NCI-H1048 (cell line): ENCODE results near the gene LDHAL6B.

Experiments used
- DNase-seq: peaks from one replicate; lab custom pipeline; 2025; lab: John Stamatoyannopoulos, UW

The LDHAL6B gene

GRCh38 chr15:59177317-59177660, 29.4 kb upstream of the LDHAL6B start:
- no peak for DNase-seq

- DNase-seq = no peak
Measured at GRCh38 chr15:59178151-59178695, 28.4 kb upstream of the LDHAL6B start.

GRCh38 chr15:59179717-59180116, 26.9 kb upstream of the LDHAL6B start:
- DNase-seq = no peak

GRCh38 chr15:59180945-59181600, 25.6 kb upstream of the LDHAL6B start:
- no peak for DNase-seq

GRCh38 chr15:59185725-59186124, 20.9 kb upstream of the LDHAL6B start:
- no peak for DNase-seq

- DNase-seq = no peak
Measured at GRCh38 chr15:59186501-59186900, 20.1 kb upstream of the LDHAL6B start.

GRCh38 chr15:59189241-59189640, 17.4 kb upstream of the LDHAL6B start:
- DNase-seq = no peak

- DNase-seq = no peak
Measured at GRCh38 chr15:59190291-59190690, 16.4 kb upstream of the LDHAL6B start.

- no peak for DNase-seq
Measured at GRCh38 chr15:59191855-59192237, 14.8 kb upstream of the LDHAL6B start.

- DNase-seq = no peak
Measured at GRCh38 chr15:59194639-59195325, 11.9 kb upstream of the LDHAL6B start.

- no peak for DNase-seq
Measured at GRCh38 chr15:59196416-59196815, 10.2 kb upstream of the LDHAL6B start.

GRCh38 chr15:59197454-59197853, 9.2 kb upstream of the LDHAL6B start:
- no peak for DNase-seq

- no peak for DNase-seq
Measured at GRCh38 chr15:59199626-59200465, 6.8 kb upstream of the LDHAL6B start.

- DNase-seq = no peak
Measured at GRCh38 chr15:59200560-59200959, 6.1 kb upstream of the LDHAL6B start.

- DNase-seq = no peak
Measured at GRCh38 chr15:59203008-59203407, 3.6 kb upstream of the LDHAL6B start.

GRCh38 chr15:59203657-59204056, 3.0 kb upstream of the LDHAL6B start:
- no peak for DNase-seq

GRCh38 chr15:59205839-59206622, 612 bp upstream of the LDHAL6B start:
- no peak for DNase-seq

GRCh38 chr15:59208613-59209249, 2.1 kb downstream of the LDHAL6B start:
- no peak for DNase-seq

GRCh38 chr15:59210186-59210585, 3.5 kb downstream of the LDHAL6B start:
- DNase-seq = no peak

- no peak for DNase-seq
Measured at GRCh38 chr15:59216911-59217310, 10.3 kb downstream of the LDHAL6B start.

- no peak for DNase-seq
Measured at GRCh38 chr15:59217876-59218498, 11.3 kb downstream of the LDHAL6B start.
